LNCaP clone FGC (cell line): Measurements from ENCODE around the gene RARA.
"Not testable (repeated sequence)": the region's sequence is repeated elsewhere in the genome, so short reads cannot be mapped to it uniquely, and the experiment has no call there.

Experiments used
- DNase-seq: peaks from one replicate; pipeline ENCODE4 v3.0.0-alpha.2; 2011; ENCODE audit warnings: low read depth
- H3K4me3 ChIP-seq: 2 replicates; pipeline ENCODE4 v1.5.1; 2011; ENCODE audit warnings: mild to moderate bottlenecking, low read depth, low read length, control low read depth
- CTCF ChIP-seq: IDR thresholded peaks from 2 replicates; pipeline ENCODE4 v1.5.1; 2012; ENCODE audit warnings: mild to moderate bottlenecking; ENCODE audit not compliant: control insufficient read depth, insufficient read depth; ENCODE audit errors: extremely low read depth

RARA gene

DNA sequence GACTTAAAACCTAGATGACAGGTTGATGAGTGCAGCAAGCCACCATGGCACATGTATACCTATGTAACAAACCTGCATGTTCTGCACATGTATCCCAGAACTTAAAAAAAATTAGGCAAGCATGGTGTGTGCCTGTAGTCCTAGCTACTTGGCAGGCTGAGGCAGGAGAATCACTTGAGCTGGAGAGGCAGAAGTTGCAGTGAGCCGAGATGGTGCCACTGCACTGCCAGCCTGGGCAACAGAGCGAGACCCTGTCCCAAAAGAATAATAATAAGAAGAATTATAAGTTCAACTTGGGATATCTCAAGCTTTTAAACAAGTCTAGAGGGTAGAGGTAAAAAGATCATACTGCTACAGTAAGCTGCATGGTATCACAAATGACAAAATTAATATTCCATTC is 11.5 kb upstream of the RARA start:
- DNase-seq: no peak

GRCh38 chr17:40298726-40299125 is 10.3 kb upstream of the RARA start:
- no peak for TF ChIP-seq CTCF
- no peak overlapping the region for H3K4me3 ChIP-seq
- DNase-seq: no peak

More for the DNA sequence above, 11.5 kb upstream of the RARA start:
- H3K4me3 ChIP-seq: no peak overlapping the region
- TF ChIP-seq CTCF: no peak

GRCh38 chr17:40299159-40299757 is 9.7 kb upstream of the RARA start:
- H3K4me3 ChIP-seq, DNase-seq: not testable (repeated sequence)

- no peak overlapping the region for H3K4me3 ChIP-seq
- TF ChIP-seq CTCF: peak; percentile 58
- DNase-seq: no peak
These were observed 7.7 kb upstream of the RARA start for GRCh38 chr17:40301315-40301714.

DNA sequence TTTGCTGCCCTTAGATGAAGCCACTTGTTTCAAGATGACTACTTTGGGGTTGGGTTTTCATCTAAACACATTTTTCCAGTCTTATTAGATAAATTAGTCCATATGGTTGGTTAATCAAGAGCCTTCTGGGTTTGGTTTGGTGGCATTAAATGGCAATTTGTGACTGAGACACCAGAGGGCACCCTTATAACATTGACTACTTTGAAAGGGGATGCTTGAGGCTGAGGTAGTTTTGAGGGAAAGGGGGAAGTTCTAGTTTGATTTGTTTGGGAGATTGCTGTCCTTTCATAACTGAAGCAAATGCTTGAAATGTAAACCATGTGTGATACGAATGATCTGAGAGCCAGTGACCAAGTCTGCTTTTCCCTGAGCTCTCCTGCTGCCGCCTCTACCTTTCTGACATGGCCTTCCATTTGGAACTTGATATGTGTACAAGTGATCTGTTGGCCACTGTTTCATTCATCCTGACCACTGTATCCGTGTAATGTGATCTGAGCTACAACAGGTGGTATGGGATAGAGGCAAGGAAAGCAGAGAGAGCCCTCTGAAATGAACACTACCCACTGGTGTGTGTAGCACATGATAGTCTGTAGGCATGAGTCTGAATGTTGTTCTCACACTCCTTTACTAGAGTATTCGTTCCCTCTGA is 5.8 kb upstream of the RARA start:
- no peak overlapping the region for H3K4me3 ChIP-seq
- peak; percentile 69 for TF ChIP-seq CTCF
- no peak for DNase-seq

GRCh38 chr17:40303708-40304551 is 5.0 kb upstream of the RARA start:
- no peak for TF ChIP-seq CTCF

DNA sequence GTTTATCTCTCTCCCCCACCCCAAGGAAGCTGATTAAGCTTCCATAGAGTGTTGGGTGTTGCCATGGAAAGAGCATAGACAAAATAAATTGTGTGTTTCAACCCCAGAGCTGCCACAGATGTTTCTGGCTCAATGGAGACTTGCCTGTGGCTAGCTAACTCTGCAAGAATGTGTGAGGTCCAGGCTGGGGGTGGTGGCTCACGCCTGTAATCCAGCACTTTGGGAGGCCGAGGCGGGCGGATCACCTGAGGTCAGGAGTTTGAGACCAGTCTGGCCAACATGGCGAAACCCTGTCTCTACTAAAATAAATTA is 4.5 kb upstream of the RARA start:
- not testable (repeated sequence) for H3K4me3 ChIP-seq, DNase-seq

More at GRCh38 chr17:40303708-40304551, 5.0 kb upstream of the RARA start:
- DNase-seq: no peak
- H3K4me3 ChIP-seq: no peak overlapping the region

GRCh38 chr17:40304866-40305265 is 4.1 kb upstream of the RARA start:
- not testable (repeated sequence) for DNase-seq

More at GRCh38 chr17:40304866-40305265, 4.1 kb upstream of the RARA start:
- not testable (repeated sequence) for H3K4me3 ChIP-seq
